Measurements from ENCODE around the gene KRT17.
"Not testable (repeated sequence)": the region's sequence is repeated elsewhere in the genome, so short reads cannot be mapped to it uniquely, and the experiment has no call there.

KRT17 gene

GRCh38 chr17:41594363-41594915, 29.9 kb downstream of the KRT17 start:
- DNase-seq (ENCODE audit: low read depth): no peak

GRCh38 chr17:41593306-41593981, 30.9 kb downstream of the KRT17 start:
- DNase-seq (ENCODE audit: low read depth): no peak

- DNase-seq (ENCODE audit: low read depth): no peak
Measured at GRCh38 chr17:41592601-41593305, 31.6 kb downstream of the KRT17 start.

DNA sequence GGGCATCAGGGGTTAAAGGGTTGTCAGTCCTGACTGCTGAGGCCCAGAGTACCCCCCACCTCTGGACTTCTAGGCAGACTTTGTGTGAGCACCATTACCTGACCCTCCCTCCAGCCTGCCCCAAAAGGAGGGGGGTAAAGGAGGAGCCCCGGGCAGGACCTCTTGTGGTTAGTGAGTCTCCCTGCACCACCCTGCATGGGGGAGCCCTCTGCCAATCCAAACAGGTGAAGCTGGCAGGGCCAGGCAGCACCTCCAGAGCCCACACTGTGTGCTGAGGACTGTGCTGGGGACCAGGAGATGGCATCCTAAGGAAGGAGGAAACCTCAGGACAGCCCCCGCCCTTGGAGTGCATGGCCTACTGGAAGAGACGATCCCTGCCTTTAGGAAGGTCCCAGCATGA, 35.1 kb downstream of the KRT17 start:
- no peak for DNase-seq (ENCODE audit: low read depth)

- DNase-seq (ENCODE audit: low read depth): no peak
Measured at GRCh38 chr17:41588126-41588810, 36.1 kb downstream of the KRT17 start.

DNA sequence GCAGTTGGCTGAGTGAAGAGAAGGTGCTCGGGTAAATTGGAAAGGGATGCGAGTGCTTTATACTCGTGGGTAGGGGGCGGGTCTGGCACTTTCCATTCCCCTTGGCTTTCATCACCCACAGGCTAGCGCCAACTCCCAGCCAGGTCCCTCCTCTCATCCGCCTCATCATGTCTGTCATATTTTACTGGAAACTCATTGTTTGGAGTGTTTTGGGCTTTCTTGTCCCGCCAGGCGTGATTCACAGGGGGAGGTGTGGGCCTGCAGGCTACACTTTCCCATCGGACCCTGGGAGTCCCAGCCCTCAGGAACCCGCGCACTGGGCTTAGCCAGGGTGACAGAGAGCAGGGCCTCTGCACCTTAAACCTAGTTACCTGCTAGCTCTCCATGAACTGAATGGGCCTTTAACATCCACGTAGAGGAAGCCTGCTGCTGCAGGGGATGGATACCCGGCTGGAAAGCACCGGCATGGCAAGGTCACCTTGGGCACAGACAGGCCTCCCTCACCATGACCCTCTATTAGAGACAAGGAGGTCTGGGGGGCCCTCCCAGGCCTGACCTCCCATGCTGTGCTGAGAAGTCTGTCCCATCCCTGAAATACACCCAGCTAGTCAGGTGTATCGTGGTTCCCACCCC, 37.4 kb downstream of the KRT17 start, which contains the start of gene KRT14:
Gene KRT14 (minus strand): TSS at position 33 of the 633 bp plus-strand sequence. CDS start 61 bp downstream, outside the sequence.
- DNase-seq (ENCODE audit: low read depth): no peak

GRCh38 chr17:41585301-41586056, 38.9 kb downstream of the KRT17 start:
- DNase-seq (ENCODE audit: low read depth): no peak

GRCh38 chr17:41584331-41584927, 39.9 kb downstream of the KRT17 start:
- not testable (repeated sequence) for DNase-seq (ENCODE audit: low read depth)

GRCh38 chr17:41583137-41584127, 40.9 kb downstream of the KRT17 start:
- DNase-seq (ENCODE audit: low read depth): no peak

- not testable (repeated sequence) for DNase-seq (ENCODE audit: low read depth)
Measured at GRCh38 chr17:41582061-41582968, 42.1 kb downstream of the KRT17 start.

DNA sequence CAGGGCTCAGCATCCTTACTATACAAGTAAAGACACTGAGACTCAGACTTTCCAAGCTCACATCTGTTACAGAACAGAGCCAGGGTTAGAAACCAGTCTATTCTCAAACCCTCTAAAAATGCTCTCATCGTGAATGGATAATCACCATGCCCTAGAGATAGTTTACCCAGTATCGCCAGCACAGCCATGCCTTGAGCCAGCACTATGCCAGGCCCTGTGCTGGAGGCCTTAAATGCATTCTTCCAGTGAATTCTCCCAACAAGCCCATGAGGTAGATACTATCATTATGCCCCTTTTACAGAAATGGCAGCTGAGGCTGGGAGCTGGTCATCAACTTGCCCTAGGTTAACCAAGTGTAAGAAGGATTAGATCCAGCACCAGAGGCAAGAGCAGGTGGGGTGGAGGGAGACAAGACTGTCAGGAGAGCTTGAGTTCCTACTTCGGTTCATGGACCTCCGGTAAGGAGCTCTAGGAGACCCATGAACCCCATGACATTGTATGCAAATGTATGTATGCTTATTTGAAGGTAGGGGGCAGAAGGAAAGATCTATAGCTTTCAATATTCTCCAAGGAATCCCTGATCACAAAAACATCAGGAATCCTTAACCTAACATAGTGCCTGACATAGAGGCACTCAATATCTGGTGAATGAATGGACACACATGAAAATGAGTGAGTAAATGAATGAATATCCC, 42.9 kb downstream of the KRT17 start:
- DNase-seq (ENCODE audit: low read depth): no peak

- no peak for DNase-seq (ENCODE audit: low read depth)
Measured at GRCh38 chr17:41580687-41581365, 43.5 kb downstream of the KRT17 start.

DNA sequence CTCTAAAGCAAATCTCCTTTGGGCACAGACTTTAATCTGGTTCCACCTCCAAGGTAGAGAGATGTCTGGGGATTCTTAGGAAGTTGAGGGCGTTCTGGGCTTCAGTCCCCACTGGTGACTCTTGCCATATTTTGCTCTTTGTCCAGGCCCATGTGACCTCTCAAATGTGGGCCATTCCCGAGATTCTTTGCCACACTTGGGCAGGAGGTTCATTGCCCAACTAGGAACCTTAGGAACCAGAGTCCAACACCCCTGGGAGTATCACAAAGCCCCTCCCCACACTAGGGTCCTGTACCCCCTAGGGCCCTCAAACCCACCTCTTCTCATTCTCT, 44.2 kb downstream of the KRT17 start:
- no peak for DNase-seq (ENCODE audit: low read depth)

GRCh38 chr17:41579484-41580243, 44.7 kb downstream of the KRT17 start:
- peak; percentile 2 for DNase-seq (ENCODE audit: low read depth)

- no peak for DNase-seq (ENCODE audit: low read depth)
Measured at GRCh38 chr17:41578971-41579370, 45.4 kb downstream of the KRT17 start.

- no peak for DNase-seq (ENCODE audit: low read depth)
Measured at GRCh38 chr17:41578538-41578937, 45.8 kb downstream of the KRT17 start.

GRCh38 chr17:41576740-41577139, 47.6 kb downstream of the KRT17 start:
- DNase-seq (ENCODE audit: low read depth): not testable (repeated sequence)

All from stimulated activated CD8-positive, alpha-beta memory T cell treated with anti-CD3 and anti-CD28 coated beads, Interleukin-12 subunit alpha, Interleukin-12 subunit beta, amount 100 ng/mL, for 4 hours (primary cell).